ENCODE data around the gene ACTR2.

Gene ACTR2

DNA sequence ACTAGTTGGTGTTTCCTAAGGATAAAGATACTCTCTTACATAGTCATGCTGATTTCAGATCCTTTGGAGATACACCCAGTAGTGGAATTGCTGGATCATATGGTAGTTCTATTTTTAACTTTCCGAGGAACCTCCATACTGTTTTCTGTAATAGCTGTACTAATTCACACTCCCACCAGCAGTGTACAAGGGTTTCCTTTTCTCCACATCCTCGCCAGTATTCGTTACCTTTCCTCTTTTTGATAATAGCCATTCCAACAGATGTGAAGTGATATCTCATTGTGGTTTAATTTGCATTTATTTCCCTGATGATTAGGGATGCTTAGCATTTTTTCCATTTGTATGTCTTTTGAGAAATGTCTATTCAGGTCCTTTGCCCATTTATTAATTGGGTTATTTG, 34.0 kb downstream of the ACTR2 start:
- H3K4me3 ChIP-seq (ENCODE audit: low read length) = no peak overlapping the region
- no peak for TF ChIP-seq ZNF274 (IDR thresholded peaks at IDR 0.05; ENCODE audit: low read depth, low read length)

DNA sequence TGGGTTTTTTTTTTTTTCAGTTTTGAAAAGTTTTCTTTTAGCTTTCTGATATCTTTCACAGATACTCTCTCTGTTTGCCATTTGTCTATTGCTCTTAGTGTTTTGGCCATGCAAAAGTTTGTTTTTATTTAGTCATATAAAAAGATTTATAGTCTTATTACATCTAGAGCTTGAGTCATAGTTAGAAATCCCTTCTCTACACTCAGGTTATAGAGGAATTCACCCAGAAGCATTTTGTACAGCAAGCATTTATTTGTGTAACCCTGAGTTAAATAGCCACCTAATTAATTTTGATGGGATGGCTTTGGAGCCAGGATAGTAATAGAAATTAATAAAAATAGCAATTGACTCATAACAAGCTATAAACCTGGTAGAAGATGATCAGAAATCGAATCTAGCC, 35.6 kb downstream of the ACTR2 start:
- TF ChIP-seq ZNF274 (IDR thresholded peaks at IDR 0.05; ENCODE audit: low read depth, low read length) = no peak
- H3K4me3 ChIP-seq (ENCODE audit: low read length) = no peak overlapping the region

DNA sequence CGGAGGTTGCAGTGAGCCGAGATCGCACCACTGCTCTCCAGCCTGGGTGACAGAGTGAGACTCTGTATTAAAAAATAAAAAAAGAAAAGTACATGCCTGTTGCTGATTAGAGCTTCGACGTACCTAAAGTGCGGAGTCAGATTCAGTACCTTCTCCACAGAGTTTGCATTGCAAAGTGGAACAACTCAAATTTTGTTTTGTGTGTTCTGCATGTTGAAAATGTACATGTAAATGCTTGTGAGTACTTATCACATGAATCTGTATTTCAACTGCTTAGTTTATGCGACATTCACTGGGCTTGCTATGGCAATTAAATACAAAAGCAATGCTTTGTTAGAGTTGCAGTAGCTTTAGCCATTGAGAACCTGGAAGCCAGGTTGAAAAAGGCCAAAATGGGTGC, 36.4 kb downstream of the ACTR2 start:
- TF ChIP-seq ZNF274 (IDR thresholded peaks at IDR 0.05; ENCODE audit: low read depth, low read length) = no peak
- no peak overlapping the region for H3K4me3 ChIP-seq (ENCODE audit: low read length)

- no peak overlapping the region for H3K4me3 ChIP-seq (ENCODE audit: low read length)
- TF ChIP-seq ZNF274 (IDR thresholded peaks at IDR 0.05; ENCODE audit: low read depth, low read length) = no peak
These were observed 37.4 kb downstream of the ACTR2 start for GRCh38 chr2:65264821-65265670.

GRCh38 chr2:65265671-65266045, 38.0 kb downstream of the ACTR2 start:
- no peak overlapping the region for H3K4me3 ChIP-seq (ENCODE audit: low read length)
- TF ChIP-seq ZNF274 (IDR thresholded peaks at IDR 0.05; ENCODE audit: low read depth, low read length) = no peak

GRCh38 chr2:65267008-65267407, 39.4 kb downstream of the ACTR2 start:
- H3K4me3 ChIP-seq (ENCODE audit: low read length) = no peak overlapping the region
- TF ChIP-seq ZNF274 (IDR thresholded peaks at IDR 0.05; ENCODE audit: low read depth, low read length) = no peak

DNA sequence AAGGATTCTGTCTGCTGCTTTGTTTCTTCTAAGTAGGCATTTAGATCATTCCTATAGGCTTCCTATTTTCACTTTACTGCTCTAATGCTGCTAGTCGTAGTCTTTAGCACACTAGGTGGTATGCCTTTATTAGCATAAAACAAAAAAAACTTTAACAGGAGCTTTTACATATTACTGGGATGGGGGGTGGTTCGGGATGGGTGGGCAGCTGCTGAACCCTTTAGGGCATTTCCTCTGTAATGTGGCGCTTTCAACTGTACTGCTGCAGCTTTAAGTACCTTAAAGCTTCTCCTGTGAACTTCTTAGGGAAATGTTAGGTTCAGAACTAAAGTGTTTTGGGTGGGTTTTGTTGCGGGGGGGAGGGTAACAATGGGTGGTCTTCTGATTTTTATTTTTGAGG, 41.3 kb downstream of the ACTR2 start:
- TF ChIP-seq ZNF274 (IDR thresholded peaks at IDR 0.05; ENCODE audit: low read depth, low read length) = no peak
- H3K4me3 ChIP-seq (ENCODE audit: low read length) = no peak overlapping the region

GRCh38 chr2:65273344-65273743, 45.7 kb downstream of the ACTR2 start:
- no peak overlapping the region for H3K4me3 ChIP-seq (ENCODE audit: low read length)
- no peak for TF ChIP-seq ZNF274 (IDR thresholded peaks at IDR 0.05; ENCODE audit: low read depth, low read length)

- no peak overlapping the region for H3K4me3 ChIP-seq (ENCODE audit: low read length)
- TF ChIP-seq ZNF274 (IDR thresholded peaks at IDR 0.05; ENCODE audit: low read depth, low read length) = no peak
These were observed 47.7 kb downstream of the ACTR2 start for GRCh38 chr2:65275141-65275915.

GRCh38 chr2:65276609-65277008, 49.0 kb downstream of the ACTR2 start:
- no peak overlapping the region for H3K4me3 ChIP-seq (ENCODE audit: low read length)
- TF ChIP-seq ZNF274 (IDR thresholded peaks at IDR 0.05; ENCODE audit: low read depth, low read length) = no peak

DNA sequence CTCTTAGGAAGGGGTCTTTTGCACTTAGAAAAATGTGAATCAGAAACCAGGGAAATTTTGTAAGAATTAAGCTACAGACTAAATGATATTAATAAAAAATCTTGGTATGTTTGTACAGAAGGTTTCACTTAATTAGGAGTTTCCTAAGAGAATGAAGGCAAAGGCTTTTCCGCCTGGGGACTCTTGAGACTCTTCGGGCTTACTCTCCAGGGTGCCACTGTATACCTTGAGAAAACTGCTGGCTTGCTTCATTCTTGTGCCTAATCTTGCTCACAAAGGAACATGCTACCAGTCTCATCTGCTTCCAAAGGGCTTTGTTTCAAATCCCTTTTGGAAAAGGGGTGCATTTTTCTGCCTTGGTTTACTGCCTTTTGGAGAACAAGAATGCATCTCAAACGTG, 49.5 kb downstream of the ACTR2 start:
- TF ChIP-seq ZNF274 (IDR thresholded peaks at IDR 0.05; ENCODE audit: low read depth, low read length) = no peak
- H3K4me3 ChIP-seq (ENCODE audit: low read length) = no peak overlapping the region

DNA sequence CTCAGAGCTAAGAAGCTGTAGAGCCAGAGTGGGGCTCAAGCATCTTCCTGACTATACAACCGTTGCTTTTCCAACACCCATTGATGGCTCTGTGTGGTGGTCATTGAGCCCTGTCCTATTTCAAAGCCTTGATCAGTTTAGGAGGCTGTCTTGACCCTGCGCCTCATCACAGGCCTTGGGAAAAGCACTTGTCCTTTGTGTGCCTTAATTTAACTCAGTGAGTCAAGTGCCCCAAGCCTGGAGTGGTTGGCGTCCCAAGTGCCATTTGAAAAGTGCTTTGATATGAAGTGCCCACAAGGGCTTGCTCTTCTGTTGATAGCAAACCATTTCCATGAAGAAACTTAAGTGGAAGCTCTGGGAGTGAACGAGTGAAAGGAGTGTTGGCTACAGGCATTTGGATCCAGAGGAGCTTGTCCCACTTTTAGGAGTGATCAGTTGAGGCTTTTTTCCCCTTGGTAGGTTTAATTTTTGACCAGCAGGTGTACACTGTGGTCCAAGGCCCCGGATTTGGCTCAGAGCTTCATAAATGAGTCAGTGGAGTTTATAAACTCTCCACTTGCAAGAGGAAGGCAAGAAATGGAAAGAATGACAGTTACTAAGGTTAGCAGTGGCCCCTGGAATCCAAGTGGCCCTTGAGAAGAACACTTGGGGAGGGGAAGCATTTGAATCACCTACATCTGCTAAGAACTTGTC, 50.3 kb downstream of the ACTR2 start:
- TF ChIP-seq ZNF274 (IDR thresholded peaks at IDR 0.05; ENCODE audit: low read depth, low read length) = no peak
- no peak overlapping the region for H3K4me3 ChIP-seq (ENCODE audit: low read length)

DNA sequence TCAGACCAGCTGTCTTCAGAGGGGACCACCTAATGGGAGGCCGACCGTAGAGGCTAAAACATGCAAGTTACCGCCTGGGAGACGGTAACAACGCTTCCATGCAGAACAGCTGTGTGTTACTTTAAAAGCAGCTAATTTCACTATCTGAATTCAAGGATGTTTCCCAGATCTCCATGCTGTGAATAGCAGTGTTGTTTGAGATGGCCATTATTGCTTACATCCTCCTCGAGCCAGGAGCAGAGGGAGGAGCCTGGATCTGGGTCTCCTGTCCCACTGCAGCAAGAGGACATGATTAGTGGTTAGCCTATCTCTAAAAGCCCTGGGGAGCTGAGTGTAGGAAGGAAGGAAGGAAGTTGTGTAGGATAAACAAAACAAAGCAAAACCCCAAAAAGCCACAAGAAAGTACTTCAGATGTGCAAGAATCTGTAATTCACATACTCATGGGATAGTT, 50.9 kb downstream of the ACTR2 start:
- no peak overlapping the region for H3K4me3 ChIP-seq (ENCODE audit: low read length)
- no peak for TF ChIP-seq ZNF274 (IDR thresholded peaks at IDR 0.05; ENCODE audit: low read depth, low read length)

DNA sequence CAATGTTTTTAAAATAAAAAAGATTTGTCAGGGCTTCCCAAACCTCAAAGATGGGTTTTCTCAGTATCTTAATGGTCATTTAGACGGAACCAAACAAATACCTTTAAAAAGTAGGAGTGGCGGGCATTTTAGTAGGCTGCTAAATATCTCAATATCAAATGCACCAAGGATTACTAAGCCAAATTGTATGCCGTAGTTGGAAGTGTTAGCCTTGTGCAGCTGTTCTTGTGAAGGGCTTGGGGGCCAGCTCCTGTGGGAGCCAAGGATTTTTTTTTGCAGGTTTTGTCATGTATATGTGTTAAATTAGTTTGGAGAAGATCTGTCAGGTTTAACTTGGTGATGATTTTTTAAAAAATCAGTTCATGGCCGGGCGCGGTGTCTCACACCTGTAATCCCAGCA, 52.1 kb downstream of the ACTR2 start:
- no peak for TF ChIP-seq ZNF274 (IDR thresholded peaks at IDR 0.05; ENCODE audit: low read depth, low read length)
- H3K4me3 ChIP-seq (ENCODE audit: low read length) = no peak overlapping the region

All from GM08714 (cell line).